NT2/D1 (cell line): ENCODE data around the gene CMTR2.

ENCODE experiments used
- YY1 ChIP-seq: IDR thresholded peaks from 2 replicates; pipeline ENCODE4 v1.6.1; 2011; ENCODE audit not compliant: insufficient read length, insufficient read depth
- ZNF274 ChIP-seq: IDR thresholded peaks from 2 replicates; pipeline ENCODE4 v1.6.1; 2011; ENCODE audit warnings: mild to moderate bottlenecking, low read depth, low read length

DNA sequence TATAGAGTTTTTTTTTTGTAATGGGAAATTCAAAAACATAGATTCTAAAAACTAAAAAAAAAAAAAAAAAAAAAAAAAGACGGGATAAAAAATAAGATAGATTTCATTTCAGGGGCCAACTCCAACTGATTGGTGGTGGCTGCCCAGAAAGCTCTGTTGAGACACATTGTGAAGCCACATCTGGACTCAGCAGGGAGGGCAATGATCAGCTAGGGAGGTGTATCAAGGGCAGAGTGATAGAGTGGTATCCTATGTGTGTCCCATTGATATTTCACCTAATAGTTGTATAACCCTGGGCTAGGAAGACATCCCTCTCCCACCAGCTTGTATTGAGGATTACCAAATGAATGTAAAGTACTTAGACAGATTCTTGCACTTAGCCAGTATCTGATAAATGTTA lies 6.7 kb upstream of the CMTR2 start:
- TF ChIP-seq ZNF274 (no peak), YY1 (no peak)
